Progenitor cell of endocrine pancreas (in vitro differentiated cells): ENCODE results near the gene F5. TPM values are rescaled to one million over a fixed set of nuclear protein-coding genes. Genes with fewer than 3 reads are reported as not detected.
A peak's percentile ranks its signal among the peaks of the same experiment; 100 is the strongest.

Source experiments
- DNase-seq: peaks from one replicate; pipeline ENCODE4 v3.0.0; 2021; ENCODE audit warnings: low spot score; ENCODE audit not compliant: unreplicated experiment
- H3K27ac Mint-ChIP-seq: 2 replicates; pipeline ENCODE4 v1.8.0; 2021; ENCODE audit warnings: mild to moderate bottlenecking, moderate library complexity, mixed read lengths
- H3K27me3 Mint-ChIP-seq: 2 replicates; pipeline ENCODE4 v1.8.0; 2021; ENCODE audit warnings: mixed read lengths
- H3K36me3 Mint-ChIP-seq: 2 replicates; pipeline ENCODE4 v1.8.0; 2022; ENCODE audit warnings: mixed read lengths; ENCODE audit not compliant: insufficient read depth
- H3K4me1 Mint-ChIP-seq: 2 replicates; pipeline ENCODE4 v1.8.0; 2021; ENCODE audit warnings: low read depth, mixed read lengths
- H3K4me3 Mint-ChIP-seq: 2 replicates; pipeline ENCODE4 v1.8.0; 2021; ENCODE audit warnings: low read depth, mild to moderate bottlenecking, moderate library complexity, mixed read lengths
- H3K9me3 Mint-ChIP-seq: 2 replicates; pipeline ENCODE4 v1.8.0; 2021; ENCODE audit warnings: low read depth, mixed read lengths
- total RNA-seq: library from RNA; stranded (reverse); gene quantifications from 2 replicates; pipeline ENCODE4 v1.2.1, GENCODE V29; 2021
- TF ChIP-seq, protein P1 (sequence below): fragments of 200-600 bp; sonication (generic); IDR thresholded peaks from one replicate; pipeline ENCODE4 v1.5.0; 2021; ENCODE audit warnings: antibody characterized with exemption, mild to moderate bottlenecking; ENCODE audit not compliant: unreplicated experiment

The F5 gene
- total RNA-seq, 1 donor from 2014 or later: 2.9 TPM

- no peaks in the 10 kb centered on the region for H3K9me3 Mint-ChIP-seq
- H3K27ac Mint-ChIP-seq: peak overlapping the region; percentile 46
Observed at GRCh38 chr1:169487561-169487960, 98.7 kb downstream of the F5 start.

DNA sequence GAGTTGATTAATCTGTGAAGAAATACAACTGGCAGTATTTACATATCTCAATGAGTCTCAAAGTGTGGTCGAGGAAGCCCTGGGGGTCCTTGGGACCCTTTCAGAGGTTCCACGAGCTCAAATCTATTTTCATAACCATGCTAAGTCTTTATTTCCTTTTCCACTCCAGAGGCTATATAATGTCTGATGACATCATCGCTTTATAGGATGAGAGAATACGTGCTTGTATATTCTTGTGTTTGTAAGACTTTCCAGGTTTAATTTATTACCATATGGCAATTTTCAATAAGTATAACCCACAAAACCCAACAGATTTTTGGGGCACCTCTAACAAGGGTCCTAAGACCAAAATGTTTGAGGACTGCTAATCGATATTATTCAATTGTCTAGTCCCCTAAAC is 99.1 kb downstream of the F5 start:
- no peak for DNase-seq
- Mint-ChIP-seq H3K27me3 (no peaks in the 10 kb centered on the region), H3K4me3 (peak overlapping the region; percentile 90), H3K9me3 (no peaks in the 10 kb centered on the region), H3K27ac (peak overlapping the region; percentile 98), H3K36me3 (no peaks in the 10 kb centered on the region), H3K4me1 (peaks cover 44% of the 10 kb centered on the region)
- TF ChIP-seq, protein P1, sequence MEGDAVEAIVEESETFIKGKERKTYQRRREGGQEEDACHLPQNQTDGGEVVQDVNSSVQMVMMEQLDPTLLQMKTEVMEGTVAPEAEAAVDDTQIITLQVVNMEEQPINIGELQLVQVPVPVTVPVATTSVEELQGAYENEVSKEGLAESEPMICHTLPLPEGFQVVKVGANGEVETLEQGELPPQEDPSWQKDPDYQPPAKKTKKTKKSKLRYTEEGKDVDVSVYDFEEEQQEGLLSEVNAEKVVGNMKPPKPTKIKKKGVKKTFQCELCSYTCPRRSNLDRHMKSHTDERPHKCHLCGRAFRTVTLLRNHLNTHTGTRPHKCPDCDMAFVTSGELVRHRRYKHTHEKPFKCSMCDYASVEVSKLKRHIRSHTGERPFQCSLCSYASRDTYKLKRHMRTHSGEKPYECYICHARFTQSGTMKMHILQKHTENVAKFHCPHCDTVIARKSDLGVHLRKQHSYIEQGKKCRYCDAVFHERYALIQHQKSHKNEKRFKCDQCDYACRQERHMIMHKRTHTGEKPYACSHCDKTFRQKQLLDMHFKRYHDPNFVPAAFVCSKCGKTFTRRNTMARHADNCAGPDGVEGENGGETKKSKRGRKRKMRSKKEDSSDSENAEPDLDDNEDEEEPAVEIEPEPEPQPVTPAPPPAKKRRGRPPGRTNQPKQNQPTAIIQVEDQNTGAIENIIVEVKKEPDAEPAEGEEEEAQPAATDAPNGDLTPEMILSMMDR: no peak

More at GRCh38 chr1:169487561-169487960, 98.7 kb downstream of the F5 start:
- TF ChIP-seq, protein P1: no peak
- Mint-ChIP-seq H3K4me3 (no peak overlapping the region), H3K27me3 (no peaks in the 10 kb centered on the region), H3K4me1 (peaks cover 43% of the 10 kb centered on the region), H3K36me3 (no peaks in the 10 kb centered on the region)
- DNase-seq: no peak

GRCh38 chr1:169486281-169487051 is 99.8 kb downstream of the F5 start:
- TF ChIP-seq, protein P1: no peak
- no peaks in the 10 kb centered on the region for H3K36me3 Mint-ChIP-seq
- no peaks in the 10 kb centered on the region for H3K9me3 Mint-ChIP-seq
- DNase-seq: no peak
- no peaks in the 10 kb centered on the region for H3K27me3 Mint-ChIP-seq
- peak overlapping the region; percentile 90 for H3K4me3 Mint-ChIP-seq
- H3K27ac Mint-ChIP-seq: peak overlapping the region; percentile 98
- peaks cover 46% of the 10 kb centered on the region for H3K4me1 Mint-ChIP-seq

GRCh38 chr1:169485431-169486280 is 100.6 kb downstream of the F5 start, which contains the start of gene SLC19A2:
SLC19A2 (minus strand) TSS chr1:169485944; CDS start chr1:169485766, 178 bp downstream.
- H3K36me3 Mint-ChIP-seq: no peaks in the 10 kb centered on the region
- TF ChIP-seq, protein P1: peak; percentile 38

More at GRCh38 chr1:169485431-169486280, 100.6 kb downstream of the F5 start, which contains the start of gene SLC19A2:
- Mint-ChIP-seq H3K9me3 (no peaks in the 10 kb centered on the region), H3K4me1 (peaks cover 54% of the 10 kb centered on the region), H3K27ac (peak within 1 kb of the TSS; percentile 98), H3K27me3 (no peaks in the 10 kb centered on the region), H3K4me3 (peak within 1 kb of the TSS; percentile 90)
- DNase-seq: peak; percentile 90
